ENCODE measurements around the gene DCBLD1. TPM values are rescaled to one million over a fixed set of nuclear protein-coding genes. Genes with fewer than 3 reads are reported as not detected.
A peak's percentile ranks its signal among the peaks of the same experiment; 100 is the strongest.

The DCBLD1 gene
- total RNA-seq, 1 donor from 2014 or later: 19.5 TPM

DNA sequence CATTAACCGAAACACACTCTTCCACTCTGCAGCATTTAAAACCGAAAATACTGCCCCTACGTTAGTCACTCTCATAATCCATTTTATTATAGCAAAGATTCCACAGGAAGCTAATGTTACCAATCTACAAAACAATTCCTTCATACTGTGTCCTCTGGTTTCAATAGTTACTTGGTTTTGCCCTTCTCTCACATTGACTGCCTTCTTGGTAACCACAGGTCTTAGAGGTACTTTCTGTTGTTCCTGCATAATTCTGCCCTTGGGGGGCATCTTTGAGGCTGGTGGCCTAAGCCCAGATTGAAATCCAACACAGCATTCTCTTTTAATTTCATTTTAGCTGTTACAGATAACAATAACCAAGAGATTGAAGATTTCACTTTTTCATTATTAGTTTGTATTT, 9.8 kb upstream of the DCBLD1 start:
- Histone ChIP-seq H3K4me1 (no peaks in the 10 kb centered on the region), H3K9me3 (no peaks in the 10 kb centered on the region), H3K27me3 (no peaks in the 10 kb centered on the region), H3K4me3 (no peak overlapping the region), H3K27ac (no peak overlapping the region), H3K36me3 (no peaks in the 10 kb centered on the region)
- no peak for DNase-seq
- ATAC-seq: no peak
- intact Hi-C loops (cut with DNase I): no loop called here
- TF ChIP-seq, protein P1, sequence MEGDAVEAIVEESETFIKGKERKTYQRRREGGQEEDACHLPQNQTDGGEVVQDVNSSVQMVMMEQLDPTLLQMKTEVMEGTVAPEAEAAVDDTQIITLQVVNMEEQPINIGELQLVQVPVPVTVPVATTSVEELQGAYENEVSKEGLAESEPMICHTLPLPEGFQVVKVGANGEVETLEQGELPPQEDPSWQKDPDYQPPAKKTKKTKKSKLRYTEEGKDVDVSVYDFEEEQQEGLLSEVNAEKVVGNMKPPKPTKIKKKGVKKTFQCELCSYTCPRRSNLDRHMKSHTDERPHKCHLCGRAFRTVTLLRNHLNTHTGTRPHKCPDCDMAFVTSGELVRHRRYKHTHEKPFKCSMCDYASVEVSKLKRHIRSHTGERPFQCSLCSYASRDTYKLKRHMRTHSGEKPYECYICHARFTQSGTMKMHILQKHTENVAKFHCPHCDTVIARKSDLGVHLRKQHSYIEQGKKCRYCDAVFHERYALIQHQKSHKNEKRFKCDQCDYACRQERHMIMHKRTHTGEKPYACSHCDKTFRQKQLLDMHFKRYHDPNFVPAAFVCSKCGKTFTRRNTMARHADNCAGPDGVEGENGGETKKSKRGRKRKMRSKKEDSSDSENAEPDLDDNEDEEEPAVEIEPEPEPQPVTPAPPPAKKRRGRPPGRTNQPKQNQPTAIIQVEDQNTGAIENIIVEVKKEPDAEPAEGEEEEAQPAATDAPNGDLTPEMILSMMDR (IDR thresholded peaks at IDR 0.05): no peak

- intact Hi-C loops (cut with DNase I): no loop called here
- no peaks in the 10 kb centered on the region for H3K27me3 ChIP-seq
- no peak overlapping the region for H3K27ac ChIP-seq
- no peaks in the 10 kb centered on the region for H3K36me3 ChIP-seq
- no peaks in the 10 kb centered on the region for H3K9me3 ChIP-seq
- TF ChIP-seq, protein P1 (IDR thresholded peaks at IDR 0.05): no peak
- no peaks in the 10 kb centered on the region for H3K4me1 ChIP-seq
- DNase-seq (no peak), ATAC-seq (no peak)
- no peak overlapping the region for H3K4me3 ChIP-seq
Observed at GRCh38 chr6:117473401-117473800, 9.1 kb upstream of the DCBLD1 start.

DNA sequence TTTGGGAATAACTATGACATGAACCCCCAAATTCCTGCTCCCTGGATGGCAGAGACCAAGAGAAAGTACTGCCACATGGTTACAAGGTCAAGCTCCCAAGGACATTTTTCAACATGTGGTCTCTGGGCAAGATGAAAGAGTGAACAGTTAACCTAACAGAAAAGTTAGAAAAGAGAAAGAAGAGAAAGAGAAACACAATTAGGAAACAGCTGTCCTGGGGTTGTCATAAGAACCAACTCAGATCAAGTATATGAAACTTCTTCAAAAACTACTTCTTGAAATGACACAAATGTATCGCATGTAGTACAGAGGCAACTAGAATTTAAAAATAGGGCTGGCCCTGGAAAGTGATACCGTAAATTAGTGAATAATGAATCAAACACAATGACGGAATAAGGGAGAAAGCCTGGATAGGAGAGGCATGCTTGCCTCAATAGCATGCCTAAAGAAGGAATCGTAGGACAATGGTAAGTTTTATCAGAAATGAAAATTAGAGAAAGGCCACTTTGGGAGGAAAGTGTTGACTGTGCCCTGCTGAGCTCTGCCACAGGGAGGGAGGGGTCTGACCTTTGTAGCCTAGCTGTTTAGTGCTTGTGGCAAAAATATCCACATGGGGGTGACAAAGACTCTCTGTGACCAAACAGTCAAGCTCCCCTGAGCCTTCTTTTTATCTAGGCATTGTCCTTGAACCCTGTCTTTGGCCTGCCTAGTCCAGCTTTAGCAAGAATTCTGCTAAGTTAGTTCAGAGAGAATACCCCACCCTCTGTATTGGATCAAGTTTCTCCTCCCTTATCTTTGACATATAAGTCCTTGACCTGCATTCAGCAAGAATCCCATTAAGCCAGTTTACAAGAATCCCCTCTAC, 4.3 kb upstream of the DCBLD1 start:
- intact Hi-C loops (cut with DNase I): no loop called here
- H3K4me1 ChIP-seq: no peaks in the 10 kb centered on the region
- H3K4me3 ChIP-seq: no peak overlapping the region
- DNase-seq: no peak
- ATAC-seq: no peak
- H3K9me3 ChIP-seq: no peaks in the 10 kb centered on the region
- no peaks in the 10 kb centered on the region for H3K36me3 ChIP-seq
- H3K27ac ChIP-seq: no peak overlapping the region
- TF ChIP-seq, protein P1 (IDR thresholded peaks at IDR 0.05): peak; percentile 37
- H3K27me3 ChIP-seq: no peaks in the 10 kb centered on the region

GRCh38 chr6:117478853-117479231, 3.6 kb upstream of the DCBLD1 start:
- Histone ChIP-seq H3K4me3 (no peak overlapping the region), H3K4me1 (peaks cover 1% of the 10 kb centered on the region), H3K27ac (no peak overlapping the region), H3K36me3 (no peaks in the 10 kb centered on the region), H3K27me3 (no peaks in the 10 kb centered on the region), H3K9me3 (no peaks in the 10 kb centered on the region)
- intact Hi-C loops (cut with DNase I): no loop called here
- no peak for DNase-seq
- ATAC-seq: no peak
- TF ChIP-seq, protein P1 (IDR thresholded peaks at IDR 0.05): no peak

GRCh38 chr6:117480651-117481050, 1.8 kb upstream of the DCBLD1 start:
- ATAC-seq (no peak), DNase-seq (no peak)
- Histone ChIP-seq H3K27me3 (no peaks in the 10 kb centered on the region), H3K4me1 (peaks cover 18% of the 10 kb centered on the region), H3K27ac (no peak overlapping the region), H3K4me3 (no peak overlapping the region), H3K9me3 (no peaks in the 10 kb centered on the region), H3K36me3 (no peaks in the 10 kb centered on the region)
- TF ChIP-seq, protein P1 (IDR thresholded peaks at IDR 0.05): no peak
- intact Hi-C loops (cut with DNase I): no loop called here
